ENCODE measurements around the gene NPL.

NPL gene

DNA sequence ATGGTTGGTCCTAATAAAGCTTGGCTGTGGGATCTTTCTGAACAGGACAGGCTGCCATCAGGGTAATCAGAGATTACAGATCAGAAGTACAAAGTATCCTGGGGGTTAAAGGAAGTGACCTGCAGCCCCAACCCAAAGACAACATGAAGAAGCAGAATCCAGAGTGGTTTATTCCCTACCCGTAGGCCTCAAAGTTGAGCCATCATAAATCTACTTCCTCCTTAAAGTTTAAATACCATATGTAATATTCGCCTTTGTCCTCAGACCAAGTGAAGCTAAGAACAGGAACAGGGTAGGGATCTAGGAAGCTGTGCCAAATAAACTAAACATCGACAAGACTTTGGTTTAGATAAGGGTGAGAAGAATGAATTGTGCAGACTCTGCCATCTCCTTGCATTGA, 33.6 kb downstream of the NPL start:
- no peak for DNase-seq

DNA sequence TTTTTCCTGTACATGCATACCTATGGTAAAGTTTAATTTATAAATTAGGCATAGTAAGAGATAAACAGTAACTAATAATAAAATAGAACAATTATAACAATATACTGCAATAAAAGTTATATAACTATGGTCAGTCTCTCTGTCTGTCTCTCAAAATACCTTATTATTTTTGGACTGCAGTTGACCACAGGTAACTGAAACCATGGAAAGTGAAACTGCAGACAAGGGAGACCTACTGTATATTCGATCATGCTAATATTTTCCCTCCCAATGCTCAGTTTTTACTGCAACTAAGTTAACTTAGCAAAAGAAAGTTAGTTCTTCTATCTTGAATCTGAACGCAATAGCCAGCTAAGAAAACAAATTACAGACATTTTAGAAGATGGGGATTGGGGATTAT, 37.3 kb downstream of the NPL start:
- DNase-seq, result no peak

DNA sequence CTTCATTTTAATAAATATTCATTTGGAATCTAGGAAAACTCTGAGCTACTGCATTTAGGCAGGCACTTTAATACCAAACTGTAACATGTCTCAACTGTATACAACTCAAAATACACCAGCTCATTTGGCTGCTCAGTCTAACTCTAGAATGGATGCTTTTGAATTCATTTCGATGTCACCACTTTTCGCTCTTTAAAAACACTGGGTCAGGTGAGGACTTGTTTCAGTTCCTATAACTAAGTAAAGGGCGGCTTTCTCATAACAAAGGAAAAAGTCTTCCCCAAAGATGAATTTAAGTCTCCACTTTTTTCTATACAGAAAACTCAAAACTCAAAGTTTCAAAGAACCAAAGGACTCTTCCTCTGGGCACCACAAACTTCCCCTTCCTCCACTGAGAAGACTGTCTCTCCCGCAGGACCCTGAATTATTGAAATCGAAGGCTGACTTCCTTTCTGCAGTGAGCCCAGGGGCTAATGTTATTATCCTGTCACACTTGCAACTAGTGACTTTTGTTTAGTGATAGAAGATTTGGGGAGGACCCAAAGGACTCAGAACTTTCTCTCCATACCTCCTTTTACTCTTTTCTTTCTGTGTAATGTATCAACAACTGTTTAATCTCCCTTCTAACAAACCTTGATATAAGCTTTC, 39.8 kb downstream of the NPL start:
- DNase-seq, result no peak

DNA sequence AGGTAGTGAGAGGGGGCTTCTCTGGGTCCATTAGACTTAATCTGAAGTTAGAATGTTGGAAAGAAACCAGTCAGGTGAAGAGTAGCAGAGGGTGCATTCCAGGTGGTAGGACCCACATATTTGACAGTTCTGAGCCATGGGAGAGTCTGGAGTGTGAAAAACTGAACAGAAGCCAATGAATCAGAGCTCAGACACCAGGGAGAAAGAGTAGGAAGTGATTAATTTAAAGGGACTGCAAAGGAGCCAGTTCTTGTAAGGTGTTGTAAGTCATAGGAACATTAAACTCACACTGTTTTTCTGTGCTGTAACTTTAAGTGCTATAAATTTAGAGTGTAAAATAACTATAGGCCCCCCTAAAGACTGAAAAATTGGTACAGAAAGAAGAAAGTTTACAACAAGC, 43.7 kb downstream of the NPL start:
- DNase-seq, result no peak

GRCh38 chr1:182834326-182834725, 44.8 kb downstream of the NPL start:
- no peak for DNase-seq

- no peak for DNase-seq
These were observed 46.2 kb downstream of the NPL start for GRCh38 chr1:182835806-182836205.

- DNase-seq, result peak; percentile 69
These were observed 49.9 kb downstream of the NPL start, which contains the start of gene DHX9 for GRCh38 chr1:182839209-182840066. Gene DHX9, plus strand, starts transcription at chr1:182839347. Its CDS starts 3,220 bp downstream, at chr1:182842567.

DNA sequence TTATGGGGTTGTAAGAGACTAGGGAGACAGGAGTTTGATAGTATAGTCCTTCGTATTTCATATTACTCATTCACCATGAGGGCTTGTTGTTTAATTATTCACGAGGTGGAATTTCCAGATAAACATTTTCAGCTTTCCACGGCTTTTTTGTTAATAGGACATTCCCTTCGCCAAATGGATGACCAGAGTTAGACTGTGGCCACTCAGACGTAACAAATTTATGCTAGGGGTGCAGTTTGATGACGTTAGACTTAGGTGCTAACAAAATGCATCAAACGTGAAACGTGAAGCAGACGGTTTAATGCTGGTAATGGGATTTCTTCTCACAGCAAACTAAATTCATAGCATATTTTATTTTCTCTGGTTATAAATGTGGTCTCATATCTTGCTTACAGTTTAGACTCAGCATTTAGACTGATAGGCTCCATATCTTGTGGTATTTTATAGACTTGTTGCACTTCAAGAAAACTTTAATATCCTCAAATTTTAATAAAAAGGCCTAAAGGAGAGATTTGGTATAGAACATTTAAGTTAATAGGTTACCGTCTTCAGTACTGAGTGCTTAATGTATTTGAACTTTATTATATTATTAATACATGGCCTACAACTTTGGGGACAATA, 51.9 kb downstream of the NPL start:
- DNase-seq, result no peak

GRCh38 chr1:182842265-182842664, 52.7 kb downstream of the NPL start:
- DNase-seq, result no peak

DNA sequence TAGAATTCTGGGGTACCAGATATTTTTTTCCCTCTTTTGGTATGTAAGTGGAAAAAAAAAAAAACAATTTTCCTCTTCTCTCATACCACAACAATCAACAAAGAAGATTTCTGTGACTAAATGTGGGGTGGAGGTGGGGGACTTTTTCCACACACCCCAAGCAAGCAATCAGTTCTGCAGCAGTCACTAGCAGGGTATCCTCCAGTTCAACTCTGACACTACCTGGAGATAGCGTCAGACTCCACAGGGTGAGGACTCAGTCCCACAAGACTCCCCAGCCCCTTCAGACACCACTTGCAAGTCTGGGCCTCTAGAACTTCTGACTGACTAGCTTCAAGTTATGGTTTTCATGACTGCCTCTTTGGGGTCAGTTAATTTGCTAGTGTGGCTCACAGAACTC, 55.8 kb downstream of the NPL start:
- no peak for DNase-seq

DNA sequence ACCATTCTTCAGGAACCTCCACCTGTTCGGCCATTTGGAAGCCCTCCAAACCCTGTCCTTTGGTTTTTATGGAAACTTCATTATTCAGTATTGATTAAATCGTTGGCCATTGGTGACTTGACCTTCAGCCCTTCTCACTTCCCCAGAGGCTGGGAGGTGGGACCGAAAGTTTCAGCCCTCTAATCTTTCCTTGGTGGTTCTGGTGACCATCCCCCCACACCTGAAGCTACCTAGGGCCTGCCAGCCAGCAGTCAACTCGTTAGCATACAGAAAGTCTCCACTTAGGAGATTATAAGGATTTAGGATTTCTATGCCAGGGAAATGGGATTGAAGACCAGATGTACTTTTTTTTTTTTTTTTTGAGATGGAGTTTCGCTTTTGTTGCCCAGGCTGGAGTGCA, 56.3 kb downstream of the NPL start:
- DNase-seq, result no peak

DNA sequence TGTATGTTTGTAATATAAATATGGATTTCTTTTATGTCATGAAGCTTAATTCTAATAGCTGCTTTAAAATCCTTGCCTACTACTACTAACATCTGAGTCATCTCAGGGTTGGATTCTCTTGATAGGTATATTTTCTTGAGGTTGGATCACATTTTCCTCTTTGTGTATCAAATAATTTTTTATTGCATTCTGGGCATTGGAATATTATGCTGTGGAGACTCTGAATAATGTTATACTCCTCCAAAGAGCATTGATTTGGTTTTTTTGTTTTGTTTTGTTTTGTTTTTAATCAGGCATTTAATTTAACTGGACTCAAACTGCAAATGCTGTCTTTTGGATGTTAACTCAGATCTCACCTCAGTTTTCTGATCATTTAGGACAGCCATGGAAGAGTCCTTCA, 57.5 kb downstream of the NPL start:
- no peak for DNase-seq

DNA sequence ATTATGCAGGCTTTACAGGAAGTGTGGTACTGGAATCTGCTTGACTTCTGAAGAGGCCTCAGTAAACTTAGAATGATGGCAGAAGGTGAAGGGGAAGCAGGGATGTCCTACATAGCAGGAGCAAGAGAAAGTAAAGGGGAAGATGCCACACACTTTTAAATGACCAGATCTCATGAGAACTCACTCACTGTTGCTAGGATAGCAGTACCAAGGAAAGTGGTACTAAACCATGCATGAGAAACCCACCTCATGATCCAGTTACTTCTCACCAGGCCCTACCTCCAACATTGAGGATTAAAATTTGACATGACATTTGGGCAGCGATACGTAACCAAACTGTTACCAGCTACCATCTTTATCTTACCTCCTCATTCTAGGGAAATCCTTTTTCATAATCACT, 59.2 kb downstream of the NPL start:
- DNase-seq, result no peak

DNA sequence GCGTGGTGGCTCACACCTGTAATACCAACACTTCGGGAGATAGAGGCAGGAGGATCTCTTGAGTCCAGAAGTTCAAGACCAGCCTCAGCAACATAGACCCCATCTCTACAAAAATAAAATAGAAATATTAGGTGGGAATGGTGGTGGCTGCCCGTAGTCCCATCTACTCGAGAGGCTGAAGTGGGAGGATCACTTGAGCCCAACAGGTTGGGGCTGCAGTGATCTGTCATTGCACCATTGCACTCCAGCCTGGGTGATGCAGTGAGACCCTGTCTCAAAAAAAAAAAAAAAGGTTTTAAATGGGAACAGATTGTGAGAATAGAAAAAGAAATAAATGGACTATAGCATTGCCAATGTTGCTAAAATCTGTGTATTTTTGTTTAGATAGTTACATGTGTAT, 60.7 kb downstream of the NPL start:
- no peak for DNase-seq

GRCh38 chr1:182851825-182852224, 62.3 kb downstream of the NPL start:
- no peak for DNase-seq

DNA sequence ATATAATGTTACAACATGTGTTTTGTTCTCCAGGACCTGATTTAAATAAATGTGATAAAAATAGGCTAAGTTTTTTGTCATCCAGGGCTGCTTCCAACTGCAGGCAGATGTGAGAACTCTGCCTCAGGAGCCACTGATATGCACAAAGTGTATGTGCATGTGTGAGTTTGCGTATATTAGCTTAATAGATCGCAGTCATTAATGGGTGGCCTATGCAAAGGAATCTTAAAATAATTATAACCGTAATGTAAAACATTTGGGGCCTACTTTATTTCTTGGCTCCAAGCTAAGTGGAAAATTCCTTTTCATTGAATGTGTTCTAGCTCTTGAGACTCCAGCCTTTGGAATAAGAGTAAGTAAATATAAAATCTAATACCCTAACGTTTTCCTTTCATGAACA, 66.3 kb downstream of the NPL start:
- no peak for DNase-seq

DNA sequence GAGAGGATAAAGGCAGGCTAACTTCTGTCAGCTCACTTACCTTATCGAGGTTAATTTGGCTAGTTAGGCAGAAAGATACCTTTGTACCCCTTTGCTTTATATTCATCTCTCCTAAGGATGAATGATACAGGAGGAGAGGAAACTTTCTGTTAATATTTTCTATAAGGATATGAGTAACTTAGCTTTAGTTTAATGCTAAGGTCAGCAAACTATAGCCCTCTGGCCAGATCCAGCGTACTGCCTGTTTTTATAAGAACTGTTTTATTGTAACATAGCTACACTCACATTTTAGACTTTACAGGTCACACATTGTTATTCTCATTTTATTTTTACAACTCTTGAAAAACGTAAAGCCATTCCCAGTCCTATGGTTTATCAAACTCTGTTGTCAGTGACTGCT, 67.6 kb downstream of the NPL start:
- no peak for DNase-seq

- DNase-seq, result no peak
These were observed 71.1 kb downstream of the NPL start for GRCh38 chr1:182860658-182861057.

DNA sequence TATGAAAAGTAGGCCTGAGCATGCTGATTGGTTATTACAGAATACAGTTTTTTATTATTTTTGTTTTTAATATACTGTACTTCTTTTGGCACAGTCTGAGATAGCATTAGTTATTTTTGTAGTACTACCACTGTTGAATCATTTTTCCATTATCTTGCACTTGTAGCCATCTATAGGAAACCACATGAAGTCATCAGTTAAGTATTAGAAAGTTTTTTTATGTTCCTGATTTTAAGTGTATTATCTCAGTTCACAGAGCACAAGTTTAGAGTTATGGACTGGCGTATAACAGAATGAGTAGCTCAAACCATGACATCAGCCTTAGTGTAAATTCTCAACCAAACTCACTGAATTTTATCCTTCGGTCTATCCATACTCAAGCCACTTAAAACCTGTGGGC, 72.4 kb downstream of the NPL start:
- no peak for DNase-seq

GRCh38 chr1:182862827-182863226, 73.3 kb downstream of the NPL start:
- no peak for DNase-seq

DNA sequence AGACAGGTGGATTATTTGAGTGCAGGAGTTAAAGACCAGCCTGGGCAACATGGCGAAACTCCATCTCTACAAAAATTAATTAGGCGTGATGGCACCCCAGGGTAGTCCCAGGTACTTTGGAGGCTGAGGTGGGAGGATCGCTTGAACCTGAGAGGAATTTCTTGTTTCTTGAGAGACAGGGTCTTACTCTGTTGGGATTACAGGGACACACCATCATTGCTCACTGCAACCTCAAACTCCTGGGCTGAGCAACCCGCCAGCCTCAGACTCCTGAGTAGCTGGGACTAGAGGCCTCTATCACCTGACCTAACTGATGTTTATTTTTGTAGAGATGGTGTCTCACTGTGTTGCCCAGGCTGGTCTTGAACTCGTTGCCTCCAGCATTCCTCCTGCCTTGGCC, 74.4 kb downstream of the NPL start:
- DNase-seq, result no peak

GRCh38 chr1:182867861-182868260, 78.3 kb downstream of the NPL start:
- no peak for DNase-seq

- no peak for DNase-seq
These were observed 79.7 kb downstream of the NPL start for GRCh38 chr1:182869241-182869666.

DNA sequence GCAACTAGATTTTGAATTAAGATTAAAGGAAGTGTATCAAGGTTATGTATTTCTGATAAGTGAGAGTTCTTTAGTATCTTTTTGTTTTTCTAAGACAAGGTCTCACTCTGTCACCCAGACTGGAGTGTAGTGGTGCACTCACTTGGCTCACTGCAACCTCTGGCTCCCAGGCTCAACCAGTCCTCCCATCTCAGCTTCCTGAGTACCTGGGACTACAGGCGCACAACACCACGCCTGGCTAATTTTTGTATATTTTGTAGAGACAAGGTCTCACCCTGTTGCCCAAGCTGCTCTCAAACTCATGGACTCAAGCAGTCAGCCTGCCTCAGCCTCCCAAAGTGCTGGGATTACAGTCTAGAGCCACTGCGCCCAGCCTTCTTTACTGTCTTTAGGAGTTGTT, 83.3 kb downstream of the NPL start:
- no peak for DNase-seq

All from NCI-H1694 (cell line).